ENCODE results near the gene LRRC34. TPM values are rescaled to one million over a fixed set of nuclear protein-coding genes. Genes with fewer than 3 reads are reported as not detected.
A peak's percentile ranks its signal among the peaks of the same experiment; 100 is the strongest.

Gene LRRC34
- total and polyA plus RNA-seq, 10 of the 15 experiments (the other 5 are each of a cell fraction or from before 2014, with no cell fraction given), result 0.24 to 3.7 (median 1.7) TPM

GRCh38 chr3:169764312-169764881 is 48.3 kb downstream of the LRRC34 start (continued):
- TF ChIP-seq EGR1 (IDR thresholded peaks at IDR 0.05; ENCODE audit: borderline replicate concordance in 1 of 2, low read depth in 2 of 2, low read length in 2 of 2) (no peak), CEBPB (IDR thresholded peaks at IDR 0.05; ENCODE audit: borderline replicate concordance in 1 of 2, low read depth in 2 of 2, low read length in 2 of 2) (no peak), RB1 (IDR thresholded peaks at IDR 0.05; ENCODE audit: borderline replicate concordance) (peak; percentile 81), RELB (IDR thresholded peaks at IDR 0.05; ENCODE audit: low read depth) (no peak), FOXK2 (IDR thresholded peaks at IDR 0.05) (no peak), SMAD1 (IDR thresholded peaks at IDR 0.05; ENCODE audit: low read depth, partially characterized antibody) (no peak), RAD51 (IDR thresholded peaks at IDR 0.05) (no peak), POLR2AphosphoS2 (IDR thresholded peaks at IDR 0.05; ENCODE audit: low read depth, low read length) (0 out of 2 replicates have a peak, but pooled peaks have one; percentile 40), PAX5 (IDR thresholded peaks at IDR 0.05; ENCODE audit: borderline replicate concordance, low read depth, low read length) (no peak), ZBED1 (IDR thresholded peaks at IDR 0.05; ENCODE audit: borderline replicate concordance) (no peak), STAT3 (IDR thresholded peaks at IDR 0.05; ENCODE audit: low read depth, low read length) (no peak), ZNF384 (IDR thresholded peaks at IDR 0.05; ENCODE audit: borderline replicate concordance, low read depth, low read length) (no peak), POLR2AphosphoS5 (IDR thresholded peaks at IDR 0.05; ENCODE audit: low read length) (peak; percentile 78; the same call in 1 of the 2 replicates), MEF2B (IDR thresholded peaks at IDR 0.05; ENCODE audit: partially characterized antibody, poor library complexity, severe bottlenecking) (no peak), HDGF (IDR thresholded peaks at IDR 0.05) (peak; percentile 61; the same call in 1 of the 2 replicates)
- TF ChIP-seq, protein P1, sequence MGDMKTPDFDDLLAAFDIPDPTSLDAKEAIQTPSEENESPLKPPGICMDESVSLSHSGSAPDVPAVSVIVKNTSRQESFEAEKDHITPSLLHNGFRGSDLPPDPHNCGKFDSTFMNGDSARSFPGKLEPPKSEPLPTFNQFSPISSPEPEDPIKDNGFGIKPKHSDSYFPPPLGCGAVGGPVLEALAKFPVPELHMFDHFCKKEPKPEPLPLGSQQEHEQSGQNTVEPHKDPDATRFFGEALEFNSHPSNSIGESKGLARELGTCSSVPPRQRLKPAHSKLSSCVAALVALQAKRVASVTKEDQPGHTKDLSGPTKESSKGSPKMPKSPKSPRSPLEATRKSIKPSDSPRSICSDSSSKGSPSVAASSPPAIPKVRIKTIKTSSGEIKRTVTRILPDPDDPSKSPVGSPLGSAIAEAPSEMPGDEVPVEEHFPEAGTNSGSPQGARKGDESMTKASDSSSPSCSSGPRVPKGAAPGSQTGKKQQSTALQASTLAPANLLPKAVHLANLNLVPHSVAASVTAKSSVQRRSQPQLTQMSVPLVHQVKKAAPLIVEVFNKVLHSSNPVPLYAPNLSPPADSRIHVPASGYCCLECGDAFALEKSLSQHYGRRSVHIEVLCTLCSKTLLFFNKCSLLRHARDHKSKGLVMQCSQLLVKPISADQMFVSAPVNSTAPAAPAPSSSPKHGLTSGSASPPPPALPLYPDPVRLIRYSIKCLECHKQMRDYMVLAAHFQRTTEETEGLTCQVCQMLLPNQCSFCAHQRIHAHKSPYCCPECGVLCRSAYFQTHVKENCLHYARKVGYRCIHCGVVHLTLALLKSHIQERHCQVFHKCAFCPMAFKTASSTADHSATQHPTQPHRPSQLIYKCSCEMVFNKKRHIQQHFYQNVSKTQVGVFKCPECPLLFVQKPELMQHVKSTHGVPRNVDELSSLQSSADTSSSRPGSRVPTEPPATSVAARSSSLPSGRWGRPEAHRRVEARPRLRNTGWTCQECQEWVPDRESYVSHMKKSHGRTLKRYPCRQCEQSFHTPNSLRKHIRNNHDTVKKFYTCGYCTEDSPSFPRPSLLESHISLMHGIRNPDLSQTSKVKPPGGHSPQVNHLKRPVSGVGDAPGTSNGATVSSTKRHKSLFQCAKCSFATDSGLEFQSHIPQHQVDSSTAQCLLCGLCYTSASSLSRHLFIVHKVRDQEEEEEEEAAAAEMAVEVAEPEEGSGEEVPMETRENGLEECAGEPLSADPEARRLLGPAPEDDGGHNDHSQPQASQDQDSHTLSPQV (IDR thresholded peaks at IDR 0.05), result no peak
- TF ChIP-seq, protein P2, sequence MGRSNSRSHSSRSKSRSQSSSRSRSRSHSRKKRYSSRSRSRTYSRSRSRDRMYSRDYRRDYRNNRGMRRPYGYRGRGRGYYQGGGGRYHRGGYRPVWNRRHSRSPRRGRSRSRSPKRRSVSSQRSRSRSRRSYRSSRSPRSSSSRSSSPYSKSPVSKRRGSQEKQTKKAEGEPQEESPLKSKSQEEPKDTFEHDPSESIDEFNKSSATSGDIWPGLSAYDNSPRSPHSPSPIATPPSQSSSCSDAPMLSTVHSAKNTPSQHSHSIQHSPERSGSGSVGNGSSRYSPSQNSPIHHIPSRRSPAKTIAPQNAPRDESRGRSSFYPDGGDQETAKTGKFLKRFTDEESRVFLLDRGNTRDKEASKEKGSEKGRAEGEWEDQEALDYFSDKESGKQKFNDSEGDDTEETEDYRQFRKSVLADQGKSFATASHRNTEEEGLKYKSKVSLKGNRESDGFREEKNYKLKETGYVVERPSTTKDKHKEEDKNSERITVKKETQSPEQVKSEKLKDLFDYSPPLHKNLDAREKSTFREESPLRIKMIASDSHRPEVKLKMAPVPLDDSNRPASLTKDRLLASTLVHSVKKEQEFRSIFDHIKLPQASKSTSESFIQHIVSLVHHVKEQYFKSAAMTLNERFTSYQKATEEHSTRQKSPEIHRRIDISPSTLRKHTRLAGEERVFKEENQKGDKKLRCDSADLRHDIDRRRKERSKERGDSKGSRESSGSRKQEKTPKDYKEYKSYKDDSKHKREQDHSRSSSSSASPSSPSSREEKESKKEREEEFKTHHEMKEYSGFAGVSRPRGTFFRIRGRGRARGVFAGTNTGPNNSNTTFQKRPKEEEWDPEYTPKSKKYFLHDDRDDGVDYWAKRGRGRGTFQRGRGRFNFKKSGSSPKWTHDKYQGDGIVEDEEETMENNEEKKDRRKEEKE (IDR thresholded peaks at IDR 0.05), result no peak
- TF ChIP-seq, protein P3, sequence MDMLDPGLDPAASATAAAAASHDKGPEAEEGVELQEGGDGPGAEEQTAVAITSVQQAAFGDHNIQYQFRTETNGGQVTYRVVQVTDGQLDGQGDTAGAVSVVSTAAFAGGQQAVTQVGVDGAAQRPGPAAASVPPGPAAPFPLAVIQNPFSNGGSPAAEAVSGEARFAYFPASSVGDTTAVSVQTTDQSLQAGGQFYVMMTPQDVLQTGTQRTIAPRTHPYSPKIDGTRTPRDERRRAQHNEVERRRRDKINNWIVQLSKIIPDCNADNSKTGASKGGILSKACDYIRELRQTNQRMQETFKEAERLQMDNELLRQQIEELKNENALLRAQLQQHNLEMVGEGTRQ (IDR thresholded peaks at IDR 0.05; ENCODE audit: borderline replicate concordance, low read depth, low read length), result no peak
- TF ChIP-seq, protein P4, sequence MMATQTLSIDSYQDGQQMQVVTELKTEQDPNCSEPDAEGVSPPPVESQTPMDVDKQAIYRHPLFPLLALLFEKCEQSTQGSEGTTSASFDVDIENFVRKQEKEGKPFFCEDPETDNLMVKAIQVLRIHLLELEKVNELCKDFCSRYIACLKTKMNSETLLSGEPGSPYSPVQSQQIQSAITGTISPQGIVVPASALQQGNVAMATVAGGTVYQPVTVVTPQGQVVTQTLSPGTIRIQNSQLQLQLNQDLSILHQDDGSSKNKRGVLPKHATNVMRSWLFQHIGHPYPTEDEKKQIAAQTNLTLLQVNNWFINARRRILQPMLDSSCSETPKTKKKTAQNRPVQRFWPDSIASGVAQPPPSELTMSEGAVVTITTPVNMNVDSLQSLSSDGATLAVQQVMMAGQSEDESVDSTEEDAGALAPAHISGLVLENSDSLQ (IDR thresholded peaks at IDR 0.05), result no peak
